ENCODE data around the gene LIMK2. TPM values are rescaled to one million over a fixed set of nuclear protein-coding genes. Genes with fewer than 3 reads are reported as not detected.

Gene LIMK2
- total and polyA plus RNA-seq, 10 of the 15 experiments (the other 5 are each of a cell fraction or from before 2014, with no cell fraction given): 2.9 to 40.4 (median 26.7) TPM

DNA sequence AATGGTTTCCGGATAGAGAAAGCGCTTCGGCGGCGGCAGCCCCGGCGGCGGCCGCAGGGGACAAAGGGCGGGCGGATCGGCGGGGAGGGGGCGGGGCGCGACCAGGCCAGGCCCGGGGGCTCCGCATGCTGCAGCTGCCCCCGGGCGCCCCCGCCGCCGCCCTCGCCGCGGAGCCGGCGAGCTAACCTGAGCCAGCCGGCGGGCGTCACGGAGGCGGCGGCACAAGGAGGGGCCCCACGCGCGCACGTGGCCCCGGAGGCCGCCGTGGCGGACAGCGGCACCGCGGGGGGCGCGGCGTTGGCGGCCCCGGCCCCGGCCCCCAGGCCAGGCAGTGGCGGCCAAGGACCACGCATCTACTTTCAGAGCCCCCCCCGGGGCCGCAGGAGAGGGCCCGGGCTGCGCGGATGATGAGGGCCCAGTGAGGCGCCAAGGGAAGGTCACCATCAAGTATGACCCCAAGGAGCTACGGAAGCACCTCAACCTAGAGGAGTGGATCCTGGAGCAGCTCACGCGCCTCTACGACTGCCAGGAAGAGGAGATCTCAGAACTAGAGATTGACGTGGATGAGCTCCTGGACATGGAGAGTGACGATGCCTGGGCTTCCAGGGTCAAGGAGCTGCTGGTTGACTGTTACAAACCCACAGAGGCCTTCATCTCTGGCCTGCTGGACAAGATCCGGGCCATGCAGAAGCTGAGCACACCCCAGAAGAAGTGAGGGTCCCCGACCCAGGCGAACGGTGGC, 64.5 kb downstream of the LIMK2 start:
- ChIA-PET SMC1A (ENCODE audit: uncharacterized antibody, unreplicated experiment) (no interaction called here), RAD21 (ENCODE audit: unreplicated experiment) (no interaction called here), CTCF (interaction anchor here (1.1 kb wide), 1 partner anchor 44 kb away, joined by 3 read pairs; no protein-coding TSS in a partner anchor), POLR2A (interaction anchor here (0.6 kb wide), 2 partner anchors 116 to 181 kb away, joined by 5 to 6 read pairs; no protein-coding TSS in a partner anchor)
- in situ Hi-C loops (cut with MboI): no loop called here
- H3K27me3 ChIP-seq (replicated peaks in 1 of 2; ENCODE audit: control insufficient read depth in 2 of 2, insufficient read depth in 2 of 2, low read length in 1 of 2): no peaks in the 10 kb centered on the region
- TF ChIP-seq ZNF207 (IDR thresholded peaks at IDR 0.05; ENCODE audit: borderline replicate concordance) (no peak), BCL11A (IDR thresholded peaks at IDR 0.05; ENCODE audit: low read depth, low read length) (no peak), CEBPB (IDR thresholded peaks at IDR 0.05; ENCODE audit: borderline replicate concordance in 1 of 2, low read depth in 2 of 2, low read length in 2 of 2) (no peak), SMAD5 (IDR thresholded peaks at IDR 0.05; ENCODE audit: low read depth) (no peak)
- TF ChIP-seq, protein P1, sequence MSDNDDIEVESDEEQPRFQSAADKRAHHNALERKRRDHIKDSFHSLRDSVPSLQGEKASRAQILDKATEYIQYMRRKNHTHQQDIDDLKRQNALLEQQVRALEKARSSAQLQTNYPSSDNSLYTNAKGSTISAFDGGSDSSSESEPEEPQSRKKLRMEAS (IDR thresholded peaks at IDR 0.05; ENCODE audit: low read depth, low read length): no peak
- TF ChIP-seq, protein P2, sequence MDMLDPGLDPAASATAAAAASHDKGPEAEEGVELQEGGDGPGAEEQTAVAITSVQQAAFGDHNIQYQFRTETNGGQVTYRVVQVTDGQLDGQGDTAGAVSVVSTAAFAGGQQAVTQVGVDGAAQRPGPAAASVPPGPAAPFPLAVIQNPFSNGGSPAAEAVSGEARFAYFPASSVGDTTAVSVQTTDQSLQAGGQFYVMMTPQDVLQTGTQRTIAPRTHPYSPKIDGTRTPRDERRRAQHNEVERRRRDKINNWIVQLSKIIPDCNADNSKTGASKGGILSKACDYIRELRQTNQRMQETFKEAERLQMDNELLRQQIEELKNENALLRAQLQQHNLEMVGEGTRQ (IDR thresholded peaks at IDR 0.05; ENCODE audit: borderline replicate concordance, low read depth, low read length): no peak
- 97% methylated on average over 43 of the region's 69 CpGs for WGBS (ENCODE audit: insufficient coverage, insufficient replicate concordance, low lambda C conversion rate, missing lambda C conversion rate)
- H3K79me2 ChIP-seq (ENCODE audit: control insufficient read depth, insufficient read depth, low read length): no peaks in the 10 kb centered on the region
- intact Hi-C loops (cut with micrococcal nuclease; ENCODE audit: unreplicated experiment): no loop called here
- no peaks in the 10 kb centered on the region for H3K4me1 ChIP-seq (ENCODE audit: control insufficient read depth, insufficient read depth, low read length)
- no peak overlapping the region for H3K4me3 ChIP-seq
- DNase-seq (ENCODE audit: low read depth, low spot score) (no peak), FAIRE-seq (no peak), ATAC-seq (no peak)
- BruUV-seq (replicated peaks): no TSS peak
- no peak overlapping the region for H3K4me2 ChIP-seq (ENCODE audit: control insufficient read depth, insufficient read depth)
- no peak overlapping the region for H2AFZ ChIP-seq (ENCODE audit: control insufficient read depth, low read depth, low read length)
- H3K9ac ChIP-seq (ENCODE audit: control insufficient read depth, insufficient read depth, low read length): no peak overlapping the region
- H3K9me3 ChIP-seq (replicated peaks; ENCODE audit: control insufficient read depth, insufficient read depth, low read length): no peaks in the 10 kb centered on the region
- H4K20me1 ChIP-seq (ENCODE audit: control insufficient read depth, insufficient read depth): no peaks in the 10 kb centered on the region
- no peak overlapping the region for H3K27ac ChIP-seq (ENCODE audit: control insufficient read depth, insufficient read depth)
- H3K36me3 ChIP-seq (ENCODE audit: control insufficient read depth in 2 of 2, insufficient read depth in 2 of 2, low read length in 1 of 2): peaks cover 26% of the 10 kb centered on the region in 2 experiments

Data from GM12878 (cell line).